Right lobe of liver (tissue), 4 donors: ENCODE data around the gene SLC46A1.

Source experiments
- CTCF ChIP-seq, 4 donors: fragments of 200-600 bp in 3 of 4; fragments of 450-650 bp in 1 of 4; IDR thresholded peaks; one replicate each; pipeline versions ENCODE4 v1.5.1 to v1.8.0; 2016 to 2022; ENCODE audit warnings: antibody characterized with exemption in 4 of 4, mild to moderate bottlenecking in 2 of 4
- POLR2A ChIP-seq: fragments of 450-650 bp; IDR thresholded peaks from one replicate; pipeline ENCODE4 v1.6.1; 2017; ENCODE audit warnings: antibody characterized with exemption, mild to moderate bottlenecking
- donor health status: DM: no; HTN: no; CAD: no.
- donor health status: DM: no; HTN: no; CAD: no.
- donor health status: DM: no; HTN: yes; CAD: no.

- TF ChIP-seq CTCF (IDR thresholded peaks at IDR 0.05), result no peak
- TF ChIP-seq POLR2A, result no peak
Measured at GRCh38 chr17:28388106-28388505, 17.9 kb downstream of the SLC46A1 start.
